HPDE6-E6E7 (cell line): ENCODE results near the gene PLEKHM2.

Source experiments
- DNase-seq: peaks from one replicate; pipeline ENCODE4 v3.0.0; 2011; ENCODE audit warnings: missing footprints; ENCODE audit errors: extremely low spot score

The PLEKHM2 gene

GRCh38 chr1:15701784-15702183 lies 17.7 kb downstream of the PLEKHM2 start:
- no peak for DNase-seq

GRCh38 chr1:15702722-15703550 lies 18.8 kb downstream of the PLEKHM2 start:
- DNase-seq: no peak

GRCh38 chr1:15703562-15703961 lies 19.4 kb downstream of the PLEKHM2 start:
- DNase-seq: no peak

- no peak for DNase-seq
Observed at GRCh38 chr1:15704526-15705183, 20.5 kb downstream of the PLEKHM2 start.

- DNase-seq: no peak
Observed at GRCh38 chr1:15705184-15705566, 21.1 kb downstream of the PLEKHM2 start.

- no peak for DNase-seq
Observed at GRCh38 chr1:15706751-15707150, 22.6 kb downstream of the PLEKHM2 start.

GRCh38 chr1:15707239-15707925 lies 23.3 kb downstream of the PLEKHM2 start:
- DNase-seq: no peak

- no peak for DNase-seq
Observed at GRCh38 chr1:15708486-15709137, 24.5 kb downstream of the PLEKHM2 start.

GRCh38 chr1:15709226-15709625 lies 25.1 kb downstream of the PLEKHM2 start:
- DNase-seq: no peak

GRCh38 chr1:15712168-15712567 lies 28.0 kb downstream of the PLEKHM2 start:
- no peak for DNase-seq

- no peak for DNase-seq
Observed at GRCh38 chr1:15714406-15715136, 30.5 kb downstream of the PLEKHM2 start.

GRCh38 chr1:15717418-15718125 lies 33.5 kb downstream of the PLEKHM2 start:
- DNase-seq: no peak

- no peak for DNase-seq
Observed at GRCh38 chr1:15718199-15718601, 34.1 kb downstream of the PLEKHM2 start.

GRCh38 chr1:15719381-15720120 lies 35.4 kb downstream of the PLEKHM2 start:
- DNase-seq: no peak

GRCh38 chr1:15720861-15721260 lies 36.7 kb downstream of the PLEKHM2 start:
- DNase-seq: no peak

GRCh38 chr1:15722411-15722810 lies 38.3 kb downstream of the PLEKHM2 start:
- DNase-seq: no peak

GRCh38 chr1:15722836-15723532 lies 38.9 kb downstream of the PLEKHM2 start:
- no peak for DNase-seq

GRCh38 chr1:15723631-15724246 lies 39.6 kb downstream of the PLEKHM2 start:
- no peak for DNase-seq
